Stimulated activated CD8-positive, alpha-beta memory T cell treated with anti-CD3 and anti-CD28 coated beads, Interleukin-15, amount 100 ng/mL, for 48 hours (primary cell): ENCODE results near the gene KRT73.

Experiments used
- DNase-seq, 2 donors: peaks; one replicate each; pipeline ENCODE4 v3.0.0-alpha.2; 2020; ENCODE audit warnings: low read depth in 2 of 2

Gene KRT73

GRCh38 chr12:52618866-52619265, 507 bp upstream of the KRT73 start:
- no peak for DNase-seq

GRCh38 chr12:52617403-52617785, 965 bp downstream of the KRT73 start:
- no peak for DNase-seq

- no peak for DNase-seq
Measured at GRCh38 chr12:52616680-52617402, 1.5 kb downstream of the KRT73 start.

GRCh38 chr12:52615912-52616311, 2.4 kb downstream of the KRT73 start:
- no peak for DNase-seq

- DNase-seq: no peak
Measured at GRCh38 chr12:52615208-52615868, 3.0 kb downstream of the KRT73 start.

- no peak for DNase-seq
Measured at GRCh38 chr12:52614381-52615207, 3.8 kb downstream of the KRT73 start.

GRCh38 chr12:52613384-52614030, 4.9 kb downstream of the KRT73 start:
- DNase-seq: no peak

- no peak for DNase-seq
Measured at GRCh38 chr12:52612431-52613383, 5.7 kb downstream of the KRT73 start.

GRCh38 chr12:52611080-52611468, 7.3 kb downstream of the KRT73 start:
- no peak for DNase-seq

GRCh38 chr12:52608826-52609630, 9.3 kb downstream of the KRT73 start:
- no peak for DNase-seq

GRCh38 chr12:52608161-52608560, 10.2 kb downstream of the KRT73 start:
- no peak for DNase-seq

GRCh38 chr12:52607314-52607713, 11.0 kb downstream of the KRT73 start:
- DNase-seq: no peak

GRCh38 chr12:52606581-52607218, 11.7 kb downstream of the KRT73 start:
- no peak for DNase-seq

GRCh38 chr12:52606096-52606495, 12.3 kb downstream of the KRT73 start:
- DNase-seq: no peak

- DNase-seq: no peak
Measured at GRCh38 chr12:52605542-52605941, 12.8 kb downstream of the KRT73 start.

GRCh38 chr12:52604859-52605258, 13.5 kb downstream of the KRT73 start:
- no peak for DNase-seq

- DNase-seq: no peak
Measured at GRCh38 chr12:52603314-52603713, 15.0 kb downstream of the KRT73 start.

GRCh38 chr12:52602552-52602951, 15.8 kb downstream of the KRT73 start:
- DNase-seq: no peak

GRCh38 chr12:52601671-52602070, 16.7 kb downstream of the KRT73 start:
- DNase-seq: no peak
